GM10266 (cell line): ENCODE data around the gene TSHZ2.
"Not testable (repeated sequence)": the region's sequence is repeated elsewhere in the genome, so short reads cannot be mapped to it uniquely, and the experiment has no call there.

Experiments
- DNase-seq: peaks from one replicate; pipeline ENCODE4 v3.0.0; 2012; ENCODE audit errors: extremely low spot score
- TF ChIP-seq, protein P1 (sequence below): IDR thresholded peaks from 2 replicates; pipeline ENCODE4 v1.5.1; 2012; ENCODE audit warnings: mild to moderate bottlenecking, low read depth; ENCODE audit not compliant: control insufficient read depth, insufficient read depth; ENCODE audit errors: missing control alignments

TSHZ2 gene

DNA sequence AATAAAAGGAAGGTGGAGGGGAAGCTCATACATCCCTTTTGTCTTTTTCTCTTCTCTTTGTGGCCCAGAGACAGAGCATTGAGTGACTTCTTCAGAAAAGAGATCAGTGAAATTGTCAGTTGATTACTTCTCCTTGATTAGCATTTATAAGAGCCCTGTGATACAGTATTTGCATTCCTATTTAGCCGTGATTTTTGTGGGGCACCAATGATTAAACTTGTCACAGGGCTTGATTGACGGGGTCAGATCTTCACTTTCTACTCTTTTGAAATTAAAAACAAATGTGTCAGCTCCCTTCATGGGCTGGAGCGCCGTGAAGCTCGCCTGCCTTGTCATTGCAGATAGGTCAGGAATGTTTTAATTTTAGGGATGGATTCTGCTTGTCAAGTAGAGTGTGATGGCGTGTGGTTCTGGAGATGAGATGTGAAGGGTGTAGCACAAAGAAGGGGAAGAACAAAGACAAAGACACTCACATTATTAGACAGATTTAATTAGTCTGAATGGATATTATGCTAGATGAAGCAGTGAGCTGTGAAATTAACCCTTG is 454.7 kb downstream of the TSHZ2 start:
- TF ChIP-seq, protein P1, sequence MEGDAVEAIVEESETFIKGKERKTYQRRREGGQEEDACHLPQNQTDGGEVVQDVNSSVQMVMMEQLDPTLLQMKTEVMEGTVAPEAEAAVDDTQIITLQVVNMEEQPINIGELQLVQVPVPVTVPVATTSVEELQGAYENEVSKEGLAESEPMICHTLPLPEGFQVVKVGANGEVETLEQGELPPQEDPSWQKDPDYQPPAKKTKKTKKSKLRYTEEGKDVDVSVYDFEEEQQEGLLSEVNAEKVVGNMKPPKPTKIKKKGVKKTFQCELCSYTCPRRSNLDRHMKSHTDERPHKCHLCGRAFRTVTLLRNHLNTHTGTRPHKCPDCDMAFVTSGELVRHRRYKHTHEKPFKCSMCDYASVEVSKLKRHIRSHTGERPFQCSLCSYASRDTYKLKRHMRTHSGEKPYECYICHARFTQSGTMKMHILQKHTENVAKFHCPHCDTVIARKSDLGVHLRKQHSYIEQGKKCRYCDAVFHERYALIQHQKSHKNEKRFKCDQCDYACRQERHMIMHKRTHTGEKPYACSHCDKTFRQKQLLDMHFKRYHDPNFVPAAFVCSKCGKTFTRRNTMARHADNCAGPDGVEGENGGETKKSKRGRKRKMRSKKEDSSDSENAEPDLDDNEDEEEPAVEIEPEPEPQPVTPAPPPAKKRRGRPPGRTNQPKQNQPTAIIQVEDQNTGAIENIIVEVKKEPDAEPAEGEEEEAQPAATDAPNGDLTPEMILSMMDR: no peak

DNA sequence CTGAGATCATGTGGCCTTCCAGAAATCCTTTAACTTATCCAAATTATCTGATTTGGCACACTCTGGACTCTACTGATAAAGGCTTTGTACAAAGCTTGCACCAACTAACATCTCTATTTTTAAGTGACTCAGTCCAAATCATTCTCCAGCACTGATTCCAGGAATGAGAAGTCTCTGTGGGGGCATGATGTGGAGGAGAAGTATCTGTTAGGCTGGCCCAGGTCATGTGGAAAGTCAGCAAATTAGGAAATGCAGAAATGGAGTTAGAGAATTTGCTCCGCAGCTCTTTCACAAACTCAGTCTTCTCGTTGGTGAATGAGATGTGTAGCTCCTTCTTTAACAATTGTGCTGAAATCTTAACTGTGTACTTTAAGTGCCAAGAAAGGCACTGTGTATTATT is 455.8 kb downstream of the TSHZ2 start:
- DNase-seq: no peak
- TF ChIP-seq, protein P1: no peak

More for the DNA sequence above, 454.7 kb downstream of the TSHZ2 start:
- DNase-seq: no peak

DNA sequence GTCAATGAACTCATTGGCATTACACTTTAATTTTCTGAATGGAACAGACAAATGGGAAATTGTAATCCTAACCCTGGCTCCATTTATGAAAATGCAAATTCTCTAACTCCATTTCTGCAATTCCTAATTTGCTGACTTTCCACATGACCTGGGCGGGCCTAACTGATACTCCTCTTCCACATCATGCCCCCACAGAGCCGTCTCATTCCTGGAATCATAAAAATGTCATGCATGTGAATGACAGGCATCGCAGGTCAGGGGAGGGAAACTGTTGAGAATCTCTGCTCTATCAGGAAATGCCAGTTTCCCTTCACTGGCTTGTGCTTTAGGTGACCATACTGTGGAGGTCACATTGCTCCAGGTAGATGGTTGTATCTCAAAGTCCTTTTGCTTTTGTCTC is 456.4 kb downstream of the TSHZ2 start:
- DNase-seq: no peak
- TF ChIP-seq, protein P1: no peak

DNA sequence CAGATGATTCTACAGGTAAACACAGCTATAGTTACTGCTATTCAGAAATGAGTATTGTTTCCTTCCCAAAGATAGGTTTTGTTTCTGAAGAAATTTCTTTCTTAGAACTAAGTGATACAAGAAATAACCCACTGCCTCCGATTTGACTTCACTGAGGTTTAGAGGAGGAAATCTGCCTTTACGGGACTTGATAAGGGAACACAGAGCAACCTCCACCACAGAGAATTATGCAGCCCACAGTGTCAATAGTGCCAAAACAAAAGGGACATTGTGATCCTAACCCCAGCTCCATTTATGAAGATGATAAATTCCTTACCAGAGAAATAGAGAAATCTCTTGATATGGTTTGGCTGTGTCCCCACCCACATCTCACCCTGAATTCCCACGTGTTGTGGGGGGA is 456.8 kb downstream of the TSHZ2 start:
- DNase-seq: no peak

DNA sequence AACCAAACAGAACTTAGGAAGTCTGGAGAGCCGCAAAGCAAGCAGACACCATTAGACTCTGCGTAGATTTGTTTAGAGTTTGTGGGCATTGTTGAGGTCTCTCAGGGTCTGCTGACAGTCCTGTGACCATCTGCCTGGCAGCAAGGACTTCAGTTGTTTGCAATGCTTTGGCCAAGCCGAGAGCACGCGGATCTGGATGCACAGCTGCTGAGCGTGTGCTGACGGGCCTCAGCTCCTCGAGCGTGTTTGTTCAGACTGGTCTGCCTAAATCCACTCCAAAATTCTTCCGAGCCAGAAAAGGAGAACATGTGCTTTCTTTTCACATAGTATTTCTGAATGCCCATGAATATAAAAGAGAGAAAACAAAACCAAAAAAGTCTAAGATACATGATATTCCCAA is 462.5 kb downstream of the TSHZ2 start:
- TF ChIP-seq, protein P1: no peak
- no peak for DNase-seq

More for the DNA sequence above, 456.8 kb downstream of the TSHZ2 start:
- TF ChIP-seq, protein P1: no peak

DNA sequence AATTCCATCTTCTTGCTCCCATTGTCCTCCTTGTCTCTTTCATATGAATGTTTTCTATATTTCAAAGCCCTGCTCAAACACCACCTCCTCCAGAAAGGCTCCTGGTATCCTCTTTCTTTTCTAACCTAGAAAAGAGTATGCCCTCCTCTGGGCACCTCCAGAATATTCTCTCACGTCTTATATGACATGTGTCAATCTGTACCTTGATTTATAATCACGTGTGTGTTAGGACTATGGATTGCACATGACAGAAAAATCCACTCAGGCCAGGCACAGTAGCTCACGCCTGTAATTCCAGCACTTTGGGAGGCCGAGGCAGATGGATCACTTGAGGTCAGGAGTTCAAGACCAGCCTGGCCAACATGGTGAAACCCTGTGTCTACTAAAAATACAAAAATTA is 464.8 kb downstream of the TSHZ2 start:
- DNase-seq: not testable (repeated sequence)

DNA sequence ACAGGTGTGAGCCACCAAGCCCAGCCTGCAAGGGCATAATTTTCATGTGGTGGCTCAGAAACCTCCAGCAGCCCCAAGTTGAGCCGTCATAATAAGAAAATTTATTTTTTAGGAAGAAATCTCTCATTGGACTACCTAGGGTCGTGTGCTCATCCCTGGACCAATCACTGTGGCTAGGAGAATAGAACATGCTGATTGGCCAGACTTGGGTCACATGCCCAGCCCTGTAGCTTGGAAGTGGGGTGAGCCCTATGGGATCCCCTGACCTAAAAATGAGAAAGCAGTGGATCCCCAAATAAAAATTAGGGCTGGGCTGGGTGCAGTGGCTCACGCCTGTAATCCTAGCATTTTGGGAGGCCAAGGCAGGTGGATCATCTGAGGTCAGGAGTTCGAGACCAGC is 466.2 kb downstream of the TSHZ2 start:
- TF ChIP-seq, protein P1: no peak
- DNase-seq: no peak

DNA sequence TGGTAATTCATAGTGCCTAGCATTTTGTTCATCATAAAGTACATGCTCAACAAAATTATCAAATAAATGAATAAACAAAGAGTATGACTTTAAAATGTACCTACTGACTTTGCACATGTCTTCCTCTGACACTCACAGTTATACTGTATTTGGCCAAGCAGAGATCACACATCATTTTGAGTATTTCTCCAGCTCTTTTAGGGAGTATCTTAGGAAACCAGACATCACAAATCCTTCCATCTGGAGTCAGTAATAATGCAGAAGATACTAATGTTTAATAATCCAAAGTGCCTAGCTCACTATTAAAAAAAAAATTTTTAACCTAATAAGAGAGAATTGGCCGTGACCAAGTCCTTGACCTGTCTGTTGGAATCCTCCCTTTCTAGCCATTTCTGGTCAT is 466.9 kb downstream of the TSHZ2 start:
- TF ChIP-seq, protein P1: no peak
- DNase-seq: no peak
